GM12878 (cell line): ENCODE measurements around the gene SDF4. TPM values are rescaled to one million over a fixed set of nuclear protein-coding genes. Genes with fewer than 3 reads are reported as not detected.

ENCODE experiments used
- ATAC-seq: fragments of 200-7000 bp; cut with Tn5 transposase; 3 replicates; pipeline ENCODE4 v1.9.1; 2020; ENCODE audit warnings: mild to moderate bottlenecking, moderate library complexity
- BruUV-seq: library from RNA; stranded (reverse); fragments of 400-500 nt; replicated peaks from 2 replicates; lab custom pipeline; 2021; lab: Mats Ljungman, UMichigan
- CTCF ChIA-PET: fragments of 300-600 bp; sonication (Branson Sonifier 250); formaldehyde crosslinking; extraction: SDS; loops from one replicate; lab custom pipeline; 2021; ENCODE audit warnings: inconsistent platforms; lab: Yijun Ruan, JAX
- POLR2A ChIA-PET: fragments of 350-600 bp; formaldehyde crosslinking; extraction: SDS; loops from one replicate; lab custom pipeline; 2021; ENCODE audit warnings: inconsistent platforms; lab: Charles Lee
- RAD21 ChIA-PET: fragments of 300-600 bp; sonication (Branson Sonifier 250); formaldehyde crosslinking; loops from one replicate; lab custom pipeline; 2023; ENCODE audit warnings: antibody characterized with exemption; ENCODE audit not compliant: unreplicated experiment; lab: Charles Lee
- SMC1A ChIA-PET: fragments of 300-600 bp; sonication (Branson Sonifier 250); formaldehyde crosslinking; loops from one replicate; lab custom pipeline; 2023; ENCODE audit not compliant: unreplicated experiment, uncharacterized antibody; lab: Charles Lee
- DNase-seq: peaks from one replicate; pipeline ENCODE4 v3.0.0-alpha.2; 2011; ENCODE audit warnings: low read depth, low spot score
- FAIRE-seq: peaks from 3 replicates; lab custom pipeline; 2011; peaks lifted over from hg19 to GRCh38; lab: Jason Lieb, UNC
- H2AFZ ChIP-seq: 2 replicates; pipeline ENCODE4 v1.6.0; 2011; ENCODE audit warnings: low read depth, low read length, control low read depth; ENCODE audit not compliant: control insufficient read depth
- H3K27ac ChIP-seq: 2 replicates; pipeline ENCODE4 v1.5.1; 2011; ENCODE audit warnings: control low read depth; ENCODE audit not compliant: control insufficient read depth, insufficient read depth
- H3K27me3 ChIP-seq, 2 experiments: replicated peaks in 1 of 2; 2 replicates each; pipeline versions ENCODE4 v1.6.0 to v1.6.1; 2011; ENCODE audit warnings: low read length in 1 of 2; ENCODE audit not compliant: control insufficient read depth in 2 of 2, insufficient read depth in 2 of 2
- H3K36me3 ChIP-seq, 2 experiments: 2 replicates each; pipeline ENCODE4 v1.5.1; 2011; ENCODE audit warnings: low read length in 1 of 2; ENCODE audit not compliant: control insufficient read depth in 2 of 2, insufficient read depth in 2 of 2
- H3K4me1 ChIP-seq: 2 replicates; pipeline ENCODE4 v1.6.1; 2011; ENCODE audit warnings: mild to moderate bottlenecking, low read length, moderate library complexity, mixed read lengths; ENCODE audit not compliant: control insufficient read depth, insufficient read depth
- H3K4me2 ChIP-seq: 2 replicates; pipeline ENCODE4 v1.6.0; 2011; ENCODE audit warnings: control low read depth; ENCODE audit not compliant: control insufficient read depth, insufficient read depth
- H3K4me3 ChIP-seq: fragments of 200-600 bp; sonication (generic); 2 replicates; pipeline ENCODE4 v1.5.1; 2016
- H3K79me2 ChIP-seq: 2 replicates; pipeline ENCODE4 v1.6.0; 2011; ENCODE audit warnings: low read length; ENCODE audit not compliant: control insufficient read depth, insufficient read depth
- H3K9ac ChIP-seq: 2 replicates; pipeline ENCODE4 v1.8.0; 2011; ENCODE audit warnings: low read length, control low read depth, mixed read lengths; ENCODE audit not compliant: control insufficient read depth, insufficient read depth
- H3K9me3 ChIP-seq: replicated peaks from 3 replicates; pipeline ENCODE4 v1.5.1; 2011; ENCODE audit warnings: mild to moderate bottlenecking, low read length; ENCODE audit not compliant: control insufficient read depth, insufficient read depth
- H4K20me1 ChIP-seq: 2 replicates; pipeline ENCODE4 v1.6.0; 2011; ENCODE audit not compliant: control insufficient read depth, insufficient read depth
- CREM ChIP-seq: IDR thresholded peaks from 2 replicates; pipeline ENCODE4 v1.6.1; 2014; ENCODE audit warnings: antibody characterized with exemption, low read depth
- EGR1 ChIP-seq, 2 experiments: IDR thresholded peaks; 1 replicate in 1 of 2; 2 replicates in 1 of 2; pipeline ENCODE4 v1.6.1; 2011 to 2012; ENCODE audit warnings: low read depth in 2 of 2, low read length in 2 of 2, borderline replicate concordance in 1 of 2, mild to moderate bottlenecking in 1 of 2, moderate library complexity in 1 of 2
- HCFC1 ChIP-seq: fragments of 150-350 bp; IDR thresholded peaks from 2 replicates; pipeline ENCODE4 v1.6.1; 2014; ENCODE audit warnings: low read length
- IKZF1 ChIP-seq: fragments of 450-650 bp; conservative IDR thresholded peaks from 2 replicates; pipeline ENCODE4 v1.6.1; 2017; ENCODE audit warnings: antibody characterized with exemption, mild to moderate bottlenecking
- IKZF2 ChIP-seq, 2 experiments: fragments of 450-650 bp; IDR thresholded peaks; 2 replicates each; pipeline ENCODE4 v1.6.1; 2017; ENCODE audit warnings: mild to moderate bottlenecking in 2 of 2, moderate library complexity in 2 of 2
- JUND ChIP-seq: IDR thresholded peaks from 2 replicates; pipeline ENCODE4 v1.6.1; 2012; ENCODE audit warnings: low read depth, mild to moderate bottlenecking, low read length, improper control_type of control experiment, moderate library complexity
- MEF2B ChIP-seq: fragments of 450-650 bp; IDR thresholded peaks from 2 replicates; pipeline ENCODE4 v1.6.1; 2018; ENCODE audit warnings: mild to moderate bottlenecking, moderate library complexity; ENCODE audit not compliant: partially characterized antibody, poor library complexity, severe bottlenecking
- NBN ChIP-seq: fragments of 450-650 bp; IDR thresholded peaks from 2 replicates; pipeline ENCODE4 v1.6.1; 2016
- NFXL1 ChIP-seq: fragments of 450-650 bp; IDR thresholded peaks from 2 replicates; pipeline ENCODE4 v1.6.1; 2017; ENCODE audit warnings: antibody characterized with exemption, mild to moderate bottlenecking, borderline replicate concordance
- NR2F1 ChIP-seq: fragments of 450-650 bp; conservative IDR thresholded peaks from 2 replicates; pipeline ENCODE4 v1.6.1; 2017; ENCODE audit warnings: mild to moderate bottlenecking
- PAX8 ChIP-seq: fragments of 450-650 bp; IDR thresholded peaks from 2 replicates; pipeline ENCODE4 v1.6.1; 2017; ENCODE audit warnings: mild to moderate bottlenecking, moderate library complexity
- POLR2A ChIP-seq: IDR thresholded peaks from 2 replicates; pipeline ENCODE4 v1.6.1; 2011; ENCODE audit warnings: low read depth, mild to moderate bottlenecking, low read length
- SUZ12 ChIP-seq: fragments of 200-600 bp; sonication (generic); IDR thresholded peaks from one replicate; pipeline ENCODE4 v1.6.1; 2018; ENCODE audit warnings: antibody characterized with exemption, mild to moderate bottlenecking; ENCODE audit not compliant: unreplicated experiment
- TARDBP ChIP-seq: IDR thresholded peaks from 2 replicates; pipeline ENCODE4 v1.6.1; 2016; ENCODE audit warnings: borderline replicate concordance
- ZNF217 ChIP-seq: fragments of 450-650 bp; IDR thresholded peaks from 2 replicates; pipeline ENCODE4 v1.6.1; 2017; ENCODE audit warnings: antibody characterized with exemption, mild to moderate bottlenecking
- ZSCAN29 ChIP-seq: fragments of 450-650 bp; IDR thresholded peaks from 2 replicates; pipeline ENCODE4 v1.6.1; 2017; ENCODE audit warnings: mild to moderate bottlenecking, moderate library complexity
- WGBS: methylation state at CpG from one replicate; pipeline ENCODE4 v1.1.6; 2016; ENCODE audit warnings: low lambda C conversion rate; ENCODE audit not compliant: insufficient replicate concordance, insufficient coverage; ENCODE audit errors: missing lambda C conversion rate; 5-methylcytosine and 5-hydroxymethylcytosine counted together
- in situ Hi-C: fragments of 300-500 bp; cut with MboI; formaldehyde crosslinking; loops from 9 replicates; pipeline ENCODE4 v1.14.3; 2018; ENCODE audit warnings: mixed read lengths
- intact Hi-C: fragments of 100-400 bp; cut with micrococcal nuclease; formaldehyde crosslinking; loops from one replicate; pipeline ENCODE4 v1.14.2; 2022; ENCODE audit not compliant: unreplicated experiment
- polyA plus RNA-seq, 11 experiments: library from polyadenylated mRNA; depleted of rRNA in 4 of 11; unstranded in 6 of 11; stranded (reverse) in 5 of 11; fragments of >200 nt; fragmentation: Nextera tagmentation in 4 of 11; fragmentation: Illumina TruSeq in 1 of 11; extraction: Ambion mirVana in 4 of 11; extraction: Trizol in 1 of 11; gene quantifications; 1 replicate in 1 of 11; 2 replicates in 10 of 11; pipeline versions ENCODE4 v1.2.1 to v1.2.3, GENCODE V29; 2011 to 2016; ENCODE audit warnings: inconsistent platforms in 2 of 11, missing spikeins in 2 of 11, low read depth in 1 of 11
- total RNA-seq, 4 experiments: library from RNA; depleted of rRNA in 3 of 4; stranded (reverse); fragments of >200 nt in 3 of 4; fragmentation: Illumina TruSeq in 1 of 4; extraction: Trizol in 1 of 4; gene quantifications; 2 replicates each; pipeline versions ENCODE4 v1.2.1 to v1.2.3, GENCODE V29; 2013 to 2021
- TF ChIP-seq, protein P1 (sequence below), 3 experiments: IDR thresholded peaks in 2 of 3; conservative IDR thresholded peaks in 1 of 3; 2 replicates each; pipeline ENCODE4 v1.5.1; 2011; ENCODE audit warnings: low read depth in 3 of 3, low read length in 3 of 3, mild to moderate bottlenecking in 3 of 3, control low read depth in 2 of 3, moderate library complexity in 2 of 3, inconsistent platforms in 1 of 3, mixed read lengths in 1 of 3; ENCODE audit not compliant: control insufficient read depth in 2 of 3, insufficient read depth in 1 of 3; ENCODE audit errors: extremely low read depth in 1 of 3
- TF ChIP-seq, protein P2 (sequence below): fragments of 450-650 bp; IDR thresholded peaks from 2 replicates; pipeline ENCODE4 v1.6.1; 2016; ENCODE audit warnings: mild to moderate bottlenecking
- TF ChIP-seq, protein P3 (sequence below): IDR thresholded peaks from 2 replicates; pipeline ENCODE4 v1.6.1; 2012; ENCODE audit warnings: low read length, inconsistent platforms

Gene SDF4
- total and polyA plus RNA-seq, 10 of the 15 experiments (the other 5 are each of a cell fraction or from before 2014, with no cell fraction given), result 0.44 to 97.2 (median 40.2) TPM

DNA sequence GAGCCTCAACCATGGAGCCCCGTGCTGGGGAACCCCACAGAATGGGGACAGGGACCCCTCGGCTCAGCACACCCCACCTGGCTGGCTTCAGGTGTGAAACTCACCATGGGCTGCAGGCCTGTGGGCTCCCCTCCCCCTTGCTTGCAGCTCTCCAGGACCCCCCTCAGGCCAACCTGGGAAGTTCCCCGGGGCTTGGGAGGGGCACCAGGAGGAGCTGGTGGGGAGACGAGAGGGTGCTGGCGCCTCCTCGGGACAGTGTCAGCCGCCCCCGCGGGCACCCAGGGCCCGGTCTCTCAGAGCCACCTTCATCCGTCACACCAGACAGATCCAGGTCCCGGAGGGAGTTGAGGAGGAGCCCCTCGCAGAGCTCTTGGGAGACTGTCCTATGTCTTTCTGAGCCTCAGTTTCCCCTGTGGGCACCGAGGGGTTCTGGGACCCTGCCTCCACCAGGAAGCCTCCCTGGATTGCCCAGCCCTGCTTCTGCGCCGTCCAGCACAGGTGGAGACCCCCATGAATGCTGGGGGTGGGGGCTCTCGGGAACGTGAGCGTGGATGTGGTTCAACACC lies 24.8 kb downstream of the SDF4 start:
- in situ Hi-C loops, result no loop called here
- ChIA-PET SMC1A (interaction anchor here (0.8 to 1.8 kb wide), 3 partner anchors 24 to 85 kb away, joined by 3 to 8 read pairs (median 3); no protein-coding TSS in a partner anchor), CTCF (interaction anchor here (1.0 to 2.2 kb wide), 2 partner anchors 16 to 85 kb away, joined by 3 to 14 read pairs; no protein-coding TSS in a partner anchor), POLR2A (interaction anchor here (0.8 to 1.5 kb wide), 4 partner anchors 12 to 84 kb away, joined by 3 to 5 read pairs (median 4); no protein-coding TSS in a partner anchor), RAD21 (interaction anchor here (1.0 to 2.0 kb wide), 4 partner anchors 24 to 85 kb away, joined by 3 to 6 read pairs (median 4); no protein-coding TSS in a partner anchor)
- Histone ChIP-seq H3K27me3 (peaks cover 0 to 8% of the 10 kb centered on the region in 2 experiments; a peak in 1 of 4 replicates), H3K27ac (no peak overlapping the region), H3K9me3 (no peaks in the 10 kb centered on the region), H3K4me3 (no peak overlapping the region), H3K4me2 (peak overlapping the region; percentile 89), H2AFZ (no peak overlapping the region), H3K79me2 (no peaks in the 10 kb centered on the region), H3K9ac (no peak overlapping the region), H3K4me1 (peaks cover 28% of the 10 kb centered on the region), H3K36me3 (no peaks in the 10 kb centered on the region), H4K20me1 (no peaks in the 10 kb centered on the region)
- DNase-seq (no peak), ATAC-seq (peak; percentile 18), FAIRE-seq (no peak)
- BruUV-seq, result no TSS peak
- no peak for TF ChIP-seq TARDBP
- peak; percentile 42 for TF ChIP-seq MEF2B
- TF ChIP-seq NFXL1, result no peak
- no peak for TF ChIP-seq ZSCAN29
- no peak for TF ChIP-seq PAX8
- no peak for TF ChIP-seq HCFC1
- TF ChIP-seq ZNF217, result no peak
- peak in 1 of 2 experiments; percentile 59; a peak in 1 of 3 replicates for TF ChIP-seq EGR1 (IDR thresholded peaks at IDR 0.05; ENCODE audit: borderline replicate concordance in 1 of 2, low read depth in 2 of 2, low read length in 2 of 2)
- TF ChIP-seq, protein P1, sequence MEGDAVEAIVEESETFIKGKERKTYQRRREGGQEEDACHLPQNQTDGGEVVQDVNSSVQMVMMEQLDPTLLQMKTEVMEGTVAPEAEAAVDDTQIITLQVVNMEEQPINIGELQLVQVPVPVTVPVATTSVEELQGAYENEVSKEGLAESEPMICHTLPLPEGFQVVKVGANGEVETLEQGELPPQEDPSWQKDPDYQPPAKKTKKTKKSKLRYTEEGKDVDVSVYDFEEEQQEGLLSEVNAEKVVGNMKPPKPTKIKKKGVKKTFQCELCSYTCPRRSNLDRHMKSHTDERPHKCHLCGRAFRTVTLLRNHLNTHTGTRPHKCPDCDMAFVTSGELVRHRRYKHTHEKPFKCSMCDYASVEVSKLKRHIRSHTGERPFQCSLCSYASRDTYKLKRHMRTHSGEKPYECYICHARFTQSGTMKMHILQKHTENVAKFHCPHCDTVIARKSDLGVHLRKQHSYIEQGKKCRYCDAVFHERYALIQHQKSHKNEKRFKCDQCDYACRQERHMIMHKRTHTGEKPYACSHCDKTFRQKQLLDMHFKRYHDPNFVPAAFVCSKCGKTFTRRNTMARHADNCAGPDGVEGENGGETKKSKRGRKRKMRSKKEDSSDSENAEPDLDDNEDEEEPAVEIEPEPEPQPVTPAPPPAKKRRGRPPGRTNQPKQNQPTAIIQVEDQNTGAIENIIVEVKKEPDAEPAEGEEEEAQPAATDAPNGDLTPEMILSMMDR (IDR thresholded peaks at IDR 0.05 in 2 of 3, conservative IDR thresholded peaks at IDR 0.05 in 1 of 3; ENCODE audit: control insufficient read depth in 2 of 3, extremely low read depth in 1 of 3, insufficient read depth in 1 of 3, low read depth in 3 of 3, low read length in 3 of 3), result peak in 1 of 3 experiments; percentile 23; a peak in 1 of 6 replicates
- TF ChIP-seq POLR2A, result no peak
- TF ChIP-seq IKZF2 (IDR thresholded peaks at IDR 0.05), result no peak
- TF ChIP-seq CREM, result no peak
- TF ChIP-seq, protein P2, sequence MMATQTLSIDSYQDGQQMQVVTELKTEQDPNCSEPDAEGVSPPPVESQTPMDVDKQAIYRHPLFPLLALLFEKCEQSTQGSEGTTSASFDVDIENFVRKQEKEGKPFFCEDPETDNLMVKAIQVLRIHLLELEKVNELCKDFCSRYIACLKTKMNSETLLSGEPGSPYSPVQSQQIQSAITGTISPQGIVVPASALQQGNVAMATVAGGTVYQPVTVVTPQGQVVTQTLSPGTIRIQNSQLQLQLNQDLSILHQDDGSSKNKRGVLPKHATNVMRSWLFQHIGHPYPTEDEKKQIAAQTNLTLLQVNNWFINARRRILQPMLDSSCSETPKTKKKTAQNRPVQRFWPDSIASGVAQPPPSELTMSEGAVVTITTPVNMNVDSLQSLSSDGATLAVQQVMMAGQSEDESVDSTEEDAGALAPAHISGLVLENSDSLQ, result no peak
- TF ChIP-seq, protein P3, sequence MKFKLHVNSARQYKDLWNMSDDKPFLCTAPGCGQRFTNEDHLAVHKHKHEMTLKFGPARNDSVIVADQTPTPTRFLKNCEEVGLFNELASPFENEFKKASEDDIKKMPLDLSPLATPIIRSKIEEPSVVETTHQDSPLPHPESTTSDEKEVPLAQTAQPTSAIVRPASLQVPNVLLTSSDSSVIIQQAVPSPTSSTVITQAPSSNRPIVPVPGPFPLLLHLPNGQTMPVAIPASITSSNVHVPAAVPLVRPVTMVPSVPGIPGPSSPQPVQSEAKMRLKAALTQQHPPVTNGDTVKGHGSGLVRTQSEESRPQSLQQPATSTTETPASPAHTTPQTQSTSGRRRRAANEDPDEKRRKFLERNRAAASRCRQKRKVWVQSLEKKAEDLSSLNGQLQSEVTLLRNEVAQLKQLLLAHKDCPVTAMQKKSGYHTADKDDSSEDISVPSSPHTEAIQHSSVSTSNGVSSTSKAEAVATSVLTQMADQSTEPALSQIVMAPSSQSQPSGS, result no peak
- no peak for TF ChIP-seq NBN
- TF ChIP-seq SUZ12, result no peak
- TF ChIP-seq JUND, result no peak
- 0 out of 2 replicates have a peak, but pooled peaks have one; percentile 45 for TF ChIP-seq NR2F1
- no peak for TF ChIP-seq IKZF1
- 11% methylated on average over 19 of the region's 19 CpGs for WGBS
- intact Hi-C loops, result no loop called here
